Kidney epithelial cell (primary cell): ENCODE data around the gene DHRS7C. TPM values are rescaled to one million over a fixed set of nuclear protein-coding genes. Genes with fewer than 3 reads are reported as not detected.

Experiments used
- DNase-seq: peaks from one replicate; pipeline ENCODE4 v3.0.0-alpha.2; 2010; ENCODE audit warnings: low read depth
- H3K27me3 ChIP-seq: 2 replicates; pipeline ENCODE4 v1.6.0; 2011; ENCODE audit warnings: low read length; ENCODE audit not compliant: control insufficient read depth, insufficient read depth
- H3K36me3 ChIP-seq: 2 replicates; pipeline ENCODE4 v1.5.1; 2011; ENCODE audit warnings: low read length; ENCODE audit not compliant: control insufficient read depth, insufficient read depth
- H3K4me3 ChIP-seq: 2 replicates; pipeline ENCODE4 v1.5.1; 2011; ENCODE audit warnings: low read depth, mild to moderate bottlenecking, control low read depth, low read length
- CTCF ChIP-seq: IDR thresholded peaks from 2 replicates; pipeline ENCODE4 v1.5.1; 2011; ENCODE audit warnings: mild to moderate bottlenecking, moderate library complexity, low read length, control low read depth, inconsistent platforms; ENCODE audit not compliant: insufficient read depth, poor library complexity, severe bottlenecking
- total RNA-seq: library from RNA; depleted of rRNA; stranded (reverse); fragments of >200 nt; gene quantifications from 2 replicates; pipeline ENCODE4 v1.2.3, GENCODE V29; 2015

Gene DHRS7C
- total RNA-seq, 1 donor from 2014 or later = not detected

- Histone ChIP-seq H3K4me3 (no peak overlapping the region), H3K27me3 (no peaks in the 10 kb centered on the region), H3K36me3 (peaks cover 1% of the 10 kb centered on the region)
- no peak for DNase-seq
- TF ChIP-seq CTCF = peak; percentile 38
Observed at GRCh38 chr17:9725575-9725974, 65.8 kb downstream of the DHRS7C start.

Other genes with a start within 250 kb of the DHRS7C start
- 76.3 and 102 TPM in 2 replicates for gene STX8, start 215.8 kb downstream of the DHRS7C start, total RNA-seq
- gene CFAP52, start 214.9 kb downstream of the DHRS7C start, total RNA-seq = not detected in 2 replicates
- gene USP43, start 146.1 kb downstream of the DHRS7C start, total RNA-seq = 11.2 and 12.0 TPM in 2 replicates
- not detected in 2 replicates for gene GSG1L2, start 30.5 kb upstream of the DHRS7C start, total RNA-seq
- 0.25 and 0.48 TPM in 2 replicates for gene GLP2R, start 34.3 kb upstream of the DHRS7C start, total RNA-seq
- gene RCVRN, start 113.7 kb upstream of the DHRS7C start, total RNA-seq = 0.21 TPM in 1 of 2 replicates, not detected in the other